Sigmoid colon (tissue), 4 donors: Measurements from ENCODE around the gene CENPQ.
"Not testable (repeated sequence)": the region's sequence is repeated elsewhere in the genome, so short reads cannot be mapped to it uniquely, and the experiment has no call there.

Source experiments
- CTCF ChIP-seq, 4 experiments: fragments of 450-650 bp in 3 of 4; fragments of 200-600 bp in 1 of 4; IDR thresholded peaks; one replicate each; pipeline ENCODE4 v1.5.1; 2016 to 2019; ENCODE audit warnings: antibody characterized with exemption in 4 of 4, mild to moderate bottlenecking in 3 of 4, moderate library complexity in 2 of 4
- EP300 ChIP-seq, 4 donors: sonication (generic); formaldehyde crosslinking; IDR thresholded peaks; one replicate each; pipeline ENCODE4 v1.6.1; 2017; ENCODE audit warnings: antibody characterized with exemption in 4 of 4
- POLR2A ChIP-seq, 2 donors: fragments of 450-650 bp; IDR thresholded peaks; one replicate each; pipeline ENCODE4 v1.6.1; 2016; ENCODE audit warnings: antibody characterized with exemption in 2 of 2, mild to moderate bottlenecking in 2 of 2, moderate library complexity in 2 of 2
- POLR2AphosphoS5 ChIP-seq, 4 donors: sonication (generic); formaldehyde crosslinking; IDR thresholded peaks; one replicate each; pipeline ENCODE4 v1.6.1; 2017; ENCODE audit warnings: antibody characterized with exemption in 4 of 4

GRCh38 chr6:49476564-49476963 lies 13.4 kb downstream of the CENPQ start:
- TF ChIP-seq CTCF, EP300, POLR2A, POLR2AphosphoS5 (IDR thresholded peaks at IDR 0.05): not testable (repeated sequence)
